Naive thymus-derived CD4-positive, alpha-beta T cell (primary cell): ENCODE measurements around the gene RLF. TPM values are rescaled to one million over a fixed set of nuclear protein-coding genes. Genes with fewer than 3 reads are reported as not detected.

Experiments used
- ATAC-seq: fragments of 150-1000 bp; cut with Tn5 transposase; 2 replicates; pipeline ENCODE4 v1.10.0; 2021; ENCODE audit warnings: mild to moderate bottlenecking, moderate library complexity
- CTCF ChIA-PET: fragments of 350-600 bp; sonication (Branson Sonifier 250); formaldehyde crosslinking; loops from one replicate; lab custom pipeline; 2021; ENCODE audit warnings: antibody characterized with exemption; lab: Charles Lee
- POLR2A ChIA-PET: fragments of 350-600 bp; sonication (Branson Sonifier 250); formaldehyde crosslinking; loops from one replicate; lab custom pipeline; 2021; ENCODE audit warnings: antibody characterized with exemption, inconsistent platforms; lab: Charles Lee
- DNase-seq, 9 donors: peaks; one replicate each; pipeline versions ENCODE4 v3.0.0 to v3.0.0-alpha.2; 2020 to 2022; ENCODE audit warnings: mixed read lengths in 1 of 9
- H3K27ac ChIP-seq: one replicate; pipeline ENCODE4 v1.7.0; 2013; ENCODE audit warnings: mild to moderate bottlenecking, low read depth, low read length, moderate library complexity
- H3K27me3 ChIP-seq, 2 donors: one replicate each; pipeline ENCODE4 v1.7.0; 2013; ENCODE audit warnings: low read length in 2 of 2, mild to moderate bottlenecking in 2 of 2, moderate library complexity in 2 of 2; ENCODE audit not compliant: control insufficient read depth in 2 of 2, insufficient read depth in 2 of 2
- H3K36me3 ChIP-seq, 3 experiments: 1 replicate in 2 of 3; 2 replicates in 1 of 3; pipeline ENCODE4 v1.7.0; 2013; ENCODE audit warnings: low read length in 3 of 3, mild to moderate bottlenecking in 3 of 3, moderate library complexity in 1 of 3; ENCODE audit not compliant: insufficient read depth in 3 of 3, control insufficient read depth in 2 of 3
- H3K4me1 ChIP-seq, 2 donors: one replicate each; pipeline ENCODE4 v1.7.0; 2013; ENCODE audit warnings: low read length in 2 of 2, mild to moderate bottlenecking in 2 of 2, moderate library complexity in 1 of 2; ENCODE audit not compliant: control insufficient read depth in 2 of 2, insufficient read depth in 2 of 2
- H3K4me3 ChIP-seq: 2 replicates; pipeline ENCODE4 v1.7.0; 2013; ENCODE audit warnings: mild to moderate bottlenecking, low read length
- H3K9me3 ChIP-seq, 3 experiments: 1 replicate in 2 of 3; 2 replicates in 1 of 3; pipeline ENCODE4 v1.7.0; 2013; ENCODE audit warnings: low read length in 3 of 3; ENCODE audit not compliant: control insufficient read depth in 2 of 3
- H3K27ac Mint-ChIP-seq, 9 donors: one replicate each; pipeline ENCODE4 v1.8.0; 2020 to 2022; ENCODE audit warnings: mixed read lengths in 9 of 9, mild to moderate bottlenecking in 8 of 9, moderate library complexity in 5 of 9, inconsistent platforms in 2 of 9
- H3K27me3 Mint-ChIP-seq, 5 donors: one replicate each; pipeline ENCODE4 v1.8.0; 2021 to 2022; ENCODE audit warnings: mixed read lengths in 5 of 5, mild to moderate bottlenecking in 1 of 5
- H3K36me3 Mint-ChIP-seq, 5 donors: one replicate each; pipeline ENCODE4 v1.8.0; 2020 to 2022; ENCODE audit warnings: mixed read lengths in 5 of 5, mild to moderate bottlenecking in 3 of 5, inconsistent platforms in 1 of 5
- H3K4me1 Mint-ChIP-seq, 7 donors: one replicate each; pipeline ENCODE4 v1.8.0; 2020 to 2022; ENCODE audit warnings: mixed read lengths in 7 of 7, mild to moderate bottlenecking in 3 of 7, inconsistent platforms in 1 of 7
- H3K4me3 Mint-ChIP-seq, 10 donors: one replicate each; pipeline ENCODE4 v1.8.0; 2020 to 2022; ENCODE audit warnings: mild to moderate bottlenecking in 10 of 10, mixed read lengths in 10 of 10, moderate library complexity in 6 of 10, inconsistent platforms in 2 of 10
- H3K9me3 Mint-ChIP-seq, 11 donors: one replicate each; pipeline ENCODE4 v1.8.0; 2020 to 2022; ENCODE audit warnings: mixed read lengths in 11 of 11, mild to moderate bottlenecking in 4 of 11, inconsistent platforms in 1 of 11, moderate library complexity in 1 of 11
- intact Hi-C, 2 donors: fragments of 100-400 bp; cut with micrococcal nuclease; formaldehyde crosslinking; loops; one replicate each; pipeline ENCODE4 v1.15.1; 2023
- polyA plus RNA-seq, 2 donors: library from polyadenylated mRNA; unstranded; fragments of 300-500 nt; fragmentation: Illumina TruSeq; gene quantifications; one replicate each; pipeline ENCODE4 v1.2.3, GENCODE V29; 2021
- total RNA-seq, 6 experiments: library from RNA in 5 of 6; stranded (reverse) in 5 of 6; gene quantifications; 1 replicate in 5 of 6; 2 replicates in 1 of 6; pipeline ENCODE4 v1.2.3 and lab custom pipeline; 2021 to 2026

Gene RLF, protein sequence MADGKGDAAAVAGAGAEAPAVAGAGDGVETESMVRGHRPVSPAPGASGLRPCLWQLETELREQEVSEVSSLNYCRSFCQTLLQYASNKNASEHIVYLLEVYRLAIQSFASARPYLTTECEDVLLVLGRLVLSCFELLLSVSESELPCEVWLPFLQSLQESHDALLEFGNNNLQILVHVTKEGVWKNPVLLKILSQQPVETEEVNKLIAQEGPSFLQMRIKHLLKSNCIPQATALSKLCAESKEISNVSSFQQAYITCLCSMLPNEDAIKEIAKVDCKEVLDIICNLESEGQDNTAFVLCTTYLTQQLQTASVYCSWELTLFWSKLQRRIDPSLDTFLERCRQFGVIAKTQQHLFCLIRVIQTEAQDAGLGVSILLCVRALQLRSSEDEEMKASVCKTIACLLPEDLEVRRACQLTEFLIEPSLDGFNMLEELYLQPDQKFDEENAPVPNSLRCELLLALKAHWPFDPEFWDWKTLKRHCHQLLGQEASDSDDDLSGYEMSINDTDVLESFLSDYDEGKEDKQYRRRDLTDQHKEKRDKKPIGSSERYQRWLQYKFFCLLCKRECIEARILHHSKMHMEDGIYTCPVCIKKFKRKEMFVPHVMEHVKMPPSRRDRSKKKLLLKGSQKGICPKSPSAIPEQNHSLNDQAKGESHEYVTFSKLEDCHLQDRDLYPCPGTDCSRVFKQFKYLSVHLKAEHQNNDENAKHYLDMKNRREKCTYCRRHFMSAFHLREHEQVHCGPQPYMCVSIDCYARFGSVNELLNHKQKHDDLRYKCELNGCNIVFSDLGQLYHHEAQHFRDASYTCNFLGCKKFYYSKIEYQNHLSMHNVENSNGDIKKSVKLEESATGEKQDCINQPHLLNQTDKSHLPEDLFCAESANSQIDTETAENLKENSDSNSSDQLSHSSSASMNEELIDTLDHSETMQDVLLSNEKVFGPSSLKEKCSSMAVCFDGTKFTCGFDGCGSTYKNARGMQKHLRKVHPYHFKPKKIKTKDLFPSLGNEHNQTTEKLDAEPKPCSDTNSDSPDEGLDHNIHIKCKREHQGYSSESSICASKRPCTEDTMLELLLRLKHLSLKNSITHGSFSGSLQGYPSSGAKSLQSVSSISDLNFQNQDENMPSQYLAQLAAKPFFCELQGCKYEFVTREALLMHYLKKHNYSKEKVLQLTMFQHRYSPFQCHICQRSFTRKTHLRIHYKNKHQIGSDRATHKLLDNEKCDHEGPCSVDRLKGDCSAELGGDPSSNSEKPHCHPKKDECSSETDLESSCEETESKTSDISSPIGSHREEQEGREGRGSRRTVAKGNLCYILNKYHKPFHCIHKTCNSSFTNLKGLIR (N-terminal part only)
- total RNA-seq (10 to 100 TPM; 20.9 to 28.6 (median 24.7) TPM), polyA plus RNA-seq (10 to 100 TPM in 1 of 2 donors, 1 to 10 TPM in 1; 9.9 to 13.0 TPM), total RNA-seq (lab: John Stamatoyannopoulos, UW) (137 reads per million, percentile 89 among the genes with 10 or more reads in this experiment)

DNA sequence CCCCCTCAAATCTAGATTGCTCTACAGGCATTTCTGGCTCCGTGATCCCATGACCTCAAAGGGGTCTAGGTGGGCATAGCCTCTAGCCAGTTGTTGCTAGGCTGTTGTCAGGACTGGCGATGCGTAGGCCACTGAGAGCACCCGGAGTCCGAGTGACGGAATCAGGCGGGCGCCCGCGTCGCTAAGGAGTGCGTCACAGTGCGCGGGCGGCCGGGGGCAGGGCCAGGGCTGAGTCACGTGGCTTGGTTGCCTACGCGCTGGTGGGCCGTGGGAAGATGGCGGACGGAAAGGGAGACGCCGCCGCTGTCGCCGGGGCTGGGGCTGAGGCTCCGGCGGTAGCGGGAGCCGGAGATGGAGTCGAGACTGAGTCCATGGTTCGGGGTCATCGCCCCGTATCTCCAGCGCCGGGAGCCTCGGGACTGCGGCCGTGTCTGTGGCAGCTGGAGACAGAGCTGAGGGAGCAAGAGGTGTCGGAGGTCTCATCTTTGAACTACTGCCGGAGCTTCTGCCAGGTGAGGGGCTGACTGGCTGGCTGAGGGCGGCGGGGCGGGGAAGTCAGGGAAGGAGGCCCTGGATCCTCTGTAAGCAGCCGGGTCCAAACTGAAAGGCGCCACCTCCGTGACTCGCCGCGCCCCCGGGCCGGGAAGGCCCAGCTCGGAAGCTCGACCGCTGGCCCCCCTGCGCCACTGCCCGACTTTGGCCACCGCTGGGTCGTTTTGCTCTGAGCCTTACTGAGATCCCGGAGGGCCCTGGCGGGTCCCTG is at the start of gene RLF:
RLF (plus strand) TSS at position 263 of the 763 bp plus-strand sequence; CDS start at position 276, 13 bp downstream.
- H3K4me3 Mint-ChIP-seq = no peak within 1 kb of the TSS
- CTCF ChIA-PET = interaction anchor here (0.7 to 3.8 kb wide), 2 partner anchors 8 to 239 kb away, joined by 3 to 12 read pairs; no protein-coding TSS in a partner anchor

GRCh38 chr1:40114400-40114799 is 46.8 kb upstream of the RLF start:
- H3K9me3 ChIP-seq = peaks cover 0 to 7% (median 0%) of the 10 kb centered on the region in 3 experiments
- Mint-ChIP-seq H3K4me1 (no peaks in the 10 kb centered on the region), H3K4me3 (no peak overlapping the region), H3K27me3 (peaks cover 13 to 50% (median 28%) of the 10 kb centered on the region in 5 donors), H3K36me3 (peaks cover 5 to 18% (median 11%) of the 10 kb centered on the region in 5 donors), H3K9me3 (peaks cover 5 to 39% (median 22%) of the 10 kb centered on the region in 11 donors), H3K27ac (no peak overlapping the region)
- POLR2A ChIA-PET = no interaction called here
- ATAC-seq = no peak
- no peak overlapping the region for H3K4me3 ChIP-seq
- DNase-seq = no peak
- CTCF ChIA-PET = no interaction called here
- intact Hi-C loops = no loop called here
- no peak overlapping the region for H3K27ac ChIP-seq
- no peaks in the 10 kb centered on the region for H3K4me1 ChIP-seq
- H3K27me3 ChIP-seq = peaks cover 0 to 2% of the 10 kb centered on the region in 2 donors
- no peaks in the 10 kb centered on the region for H3K36me3 ChIP-seq

More for the DNA sequence above, at the start of gene RLF:
- no peaks in the 10 kb centered on the region for H3K9me3 ChIP-seq
- Mint-ChIP-seq H3K9me3 (no peaks in the 10 kb centered on the region), H3K36me3 (peaks cover 0 to 7% (median 0%) of the 10 kb centered on the region in 5 donors), H3K27me3 (no peaks in the 10 kb centered on the region), H3K27ac (peak within 1 kb of the TSS in 2 of 9 donors; percentile 99 to 100), H3K4me1 (peaks cover 5 to 19% (median 7%) of the 10 kb centered on the region in 7 donors)
- POLR2A ChIA-PET = interaction anchor here (0.6 to 3.1 kb wide), 15 partner anchors 9 to 531 kb away, joined by 3 to 18 read pairs (median 4); partner anchors contain the start of genes NFYC and SMAP2
- H3K36me3 ChIP-seq = peaks cover 0 to 6% (median 0%) of the 10 kb centered on the region in 3 experiments
- H3K27ac ChIP-seq = peak within 1 kb of the TSS; percentile 88
- peak; percentile 99 for ATAC-seq
- peak within 1 kb of the TSS; percentile 76 for H3K4me3 ChIP-seq
- H3K4me1 ChIP-seq = peaks cover 22 to 25% of the 10 kb centered on the region in 2 donors
- no peaks in the 10 kb centered on the region for H3K27me3 ChIP-seq
- DNase-seq = peak; percentile 91 to 97 (median 95)
- intact Hi-C loops = loop anchor here (1.0 to 5.0 kb wide), 11 partner anchors 81 to 701 kb away; partner anchors contain the start of genes CAP1 (in 2 of the 2), CITED4 (in 2 of the 2), ZMPSTE24 (in 2 of the 2) and ZNF684 (in 2 of the 2)

- H3K4me3 ChIP-seq = no peak overlapping the region
- Mint-ChIP-seq H3K4me3 (no peak overlapping the region), H3K27me3 (peaks cover 0 to 42% (median 8%) of the 10 kb centered on the region in 5 donors), H3K27ac (no peak overlapping the region), H3K36me3 (no peaks in the 10 kb centered on the region), H3K4me1 (no peaks in the 10 kb centered on the region), H3K9me3 (peaks cover 0 to 1% (median 0%) of the 10 kb centered on the region in 11 donors)
- no peaks in the 10 kb centered on the region for H3K9me3 ChIP-seq
- H3K4me1 ChIP-seq = no peaks in the 10 kb centered on the region
- no peak for ATAC-seq
- no peak overlapping the region for H3K27ac ChIP-seq
- no peaks in the 10 kb centered on the region for H3K36me3 ChIP-seq
- POLR2A ChIA-PET = interaction anchor here (0.6 kb wide), 1 partner anchor 25 kb away, joined by 3 read pairs; no protein-coding TSS in a partner anchor
- DNase-seq = no peak
- intact Hi-C loops = no loop called here
- CTCF ChIA-PET = no interaction called here
- peaks cover 0 to 2% of the 10 kb centered on the region in 2 donors for H3K27me3 ChIP-seq
These were observed 41.1 kb upstream of the RLF start for GRCh38 chr1:40120128-40120527.

DNA sequence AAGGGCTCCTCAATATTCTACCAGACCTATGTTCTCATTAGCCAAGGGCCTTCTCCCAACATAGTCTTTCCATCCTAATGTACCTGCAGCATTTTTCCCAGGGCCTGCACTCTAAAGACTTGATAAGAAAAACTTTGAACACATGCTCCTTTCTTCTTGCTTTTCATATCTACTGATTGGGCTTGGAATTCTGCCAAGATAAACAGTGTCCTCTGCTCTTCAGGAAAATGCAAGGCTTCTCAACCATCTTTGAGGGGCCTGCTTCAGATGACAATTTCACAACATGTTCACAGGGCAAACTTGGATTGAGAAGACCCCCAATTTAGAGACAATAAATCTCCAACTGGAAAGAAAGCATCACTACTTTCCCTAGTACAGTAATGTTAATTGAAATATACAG is 38.3 kb upstream of the RLF start:
- ChIA-PET CTCF (no interaction called here), POLR2A (interaction anchor here (1.0 kb wide), 1 partner anchor 279 kb away, joined by 3 read pairs; no protein-coding TSS in a partner anchor)
- ATAC-seq (no peak), DNase-seq (no peak)
- Mint-ChIP-seq H3K36me3 (no peaks in the 10 kb centered on the region), H3K4me1 (no peaks in the 10 kb centered on the region), H3K4me3 (no peak overlapping the region), H3K9me3 (peaks cover 0 to 1% (median 0%) of the 10 kb centered on the region in 11 donors), H3K27me3 (peaks cover 0 to 31% (median 5%) of the 10 kb centered on the region in 5 donors), H3K27ac (no peak overlapping the region)
- Histone ChIP-seq H3K36me3 (no peaks in the 10 kb centered on the region), H3K9me3 (no peaks in the 10 kb centered on the region), H3K4me1 (no peaks in the 10 kb centered on the region), H3K27ac (no peak overlapping the region), H3K27me3 (no peaks in the 10 kb centered on the region), H3K4me3 (no peak overlapping the region)
- intact Hi-C loops = no loop called here

DNA sequence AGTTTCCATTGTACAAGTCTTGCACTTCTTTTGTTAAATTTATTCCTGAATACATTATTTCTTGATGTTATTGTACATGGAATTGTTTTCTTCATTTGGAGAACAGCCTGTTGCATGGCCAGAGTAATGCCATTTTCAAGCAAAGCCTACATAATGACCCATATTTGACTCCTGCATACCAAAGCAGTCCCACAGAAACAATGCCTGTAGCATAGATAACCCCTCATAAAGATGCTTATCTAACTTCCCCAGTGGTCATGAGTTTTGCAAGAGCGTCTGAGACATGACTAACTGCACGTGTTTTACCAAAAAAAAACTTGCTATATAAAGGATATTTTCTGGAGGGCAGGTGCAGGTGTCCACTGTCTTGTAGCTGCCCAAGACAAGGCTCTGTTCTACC is 30.3 kb upstream of the RLF start:
- Histone ChIP-seq H3K4me1 (no peaks in the 10 kb centered on the region), H3K4me3 (no peak overlapping the region), H3K27ac (no peak overlapping the region), H3K36me3 (no peaks in the 10 kb centered on the region), H3K9me3 (no peaks in the 10 kb centered on the region), H3K27me3 (no peaks in the 10 kb centered on the region)
- H3K27ac Mint-ChIP-seq = peak overlapping the region in 1 of 9 donors; percentile 47
- no peaks in the 10 kb centered on the region for H3K36me3 Mint-ChIP-seq
- H3K9me3 Mint-ChIP-seq = peaks cover 0 to 3% (median 0%) of the 10 kb centered on the region in 11 donors
- peaks cover 0 to 19% (median 13%) of the 10 kb centered on the region in 5 donors for H3K27me3 Mint-ChIP-seq
- intact Hi-C loops = no loop called here
- H3K4me3 Mint-ChIP-seq = no peak overlapping the region
- ATAC-seq = no peak
- H3K4me1 Mint-ChIP-seq = peaks cover 0 to 3% (median 0%) of the 10 kb centered on the region in 7 donors
- CTCF ChIA-PET = interaction anchor here (0.7 kb wide), 1 partner anchor 227 kb away, joined by 3 read pairs; no protein-coding TSS in a partner anchor
- no peak for DNase-seq
- POLR2A ChIA-PET = no interaction called here
